Activated CD4-positive, alpha-beta T cell treated with anti-CD3 and anti-CD28 coated beads, Interleukin-2, amount 50 U/mL, for 48 hours (primary cell): Measurements from ENCODE around the gene AGPAT2.

Experiments used
- DNase-seq, 2 experiments: peaks; one replicate each; pipeline ENCODE4 v3.0.0-alpha.2; 2020

AGPAT2 gene

GRCh38 chr9:136671646-136672430, 15.4 kb downstream of the AGPAT2 start:
- peak; percentile 45 to 55 for DNase-seq

- DNase-seq = no peak
Measured at GRCh38 chr9:136671254-136671614, 16.0 kb downstream of the AGPAT2 start.

GRCh38 chr9:136670576-136671253, 16.5 kb downstream of the AGPAT2 start:
- DNase-seq = no peak

- no peak for DNase-seq
Measured at GRCh38 chr9:136669791-136670464, 17.3 kb downstream of the AGPAT2 start.

- no peak for DNase-seq
Measured at GRCh38 chr9:136668983-136669790, 18.1 kb downstream of the AGPAT2 start.

GRCh38 chr9:136667940-136668760, 19.1 kb downstream of the AGPAT2 start:
- DNase-seq = no peak

- DNase-seq = no peak
Measured at GRCh38 chr9:136667214-136667939, 19.9 kb downstream of the AGPAT2 start.

- DNase-seq = no peak
Measured at GRCh38 chr9:136666372-136667213, 20.7 kb downstream of the AGPAT2 start.

GRCh38 chr9:136665704-136666371, 21.4 kb downstream of the AGPAT2 start:
- peak; percentile 27 to 28 for DNase-seq

- DNase-seq = peak; percentile 18 to 32
Measured at GRCh38 chr9:136665111-136665703, 22.1 kb downstream of the AGPAT2 start.

GRCh38 chr9:136664000-136664915, 23.0 kb downstream of the AGPAT2 start:
- no peak for DNase-seq

- DNase-seq = no peak
Measured at GRCh38 chr9:136662656-136663581, 24.3 kb downstream of the AGPAT2 start, which contains the start of gene EGFL7. Gene EGFL7 (plus strand): TSS chr9:136662916. CDS start chr9:136668283, 5,367 bp downstream.

GRCh38 chr9:136662326-136662655, 25.0 kb downstream of the AGPAT2 start:
- no peak for DNase-seq

GRCh38 chr9:136661641-136662325, 25.5 kb downstream of the AGPAT2 start:
- no peak for DNase-seq

- no peak for DNase-seq
Measured at GRCh38 chr9:136660971-136661550, 26.2 kb downstream of the AGPAT2 start.
